ENCODE measurements around the gene BET1L. TPM values are rescaled to one million over a fixed set of nuclear protein-coding genes. Genes with fewer than 3 reads are reported as not detected.
A peak's percentile ranks its signal among the peaks of the same experiment; 100 is the strongest.
"Not testable (repeated sequence)": the region's sequence is repeated elsewhere in the genome, so short reads cannot be mapped to it uniquely, and the experiment has no call there.

Gene BET1L
- total RNA-seq, 1 donor from 2014 or later, result 45.5 TPM

DNA sequence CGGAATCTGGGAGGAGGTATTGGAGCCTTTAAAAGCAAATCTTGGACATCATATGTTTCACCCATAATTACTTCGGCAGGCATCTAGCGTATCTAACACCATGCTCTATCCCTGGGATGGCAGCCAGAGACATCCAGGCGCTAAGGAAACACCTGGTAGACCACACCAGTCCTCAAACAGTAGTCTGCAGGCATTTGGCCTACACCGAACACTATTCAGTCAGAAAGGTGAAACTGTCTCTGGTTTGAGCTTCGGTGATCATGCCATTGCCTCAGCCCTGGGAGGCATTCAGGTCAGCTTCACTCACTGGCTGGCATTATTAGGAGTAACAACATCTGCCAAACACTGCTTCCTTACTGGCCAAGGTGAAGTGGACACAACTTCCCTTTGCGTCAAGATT lies 17.2 kb upstream of the BET1L start:
- peaks cover 9% of the 10 kb centered on the region for H3K4me1 Mint-ChIP-seq (ENCODE audit: low read depth, unreplicated experiment)
- no peaks in the 10 kb centered on the region for H3K36me3 Mint-ChIP-seq (ENCODE audit: unreplicated experiment)
- no peak for DNase-seq
- peaks cover 4% of the 10 kb centered on the region for H3K9me3 Mint-ChIP-seq (ENCODE audit: unreplicated experiment)
- H3K27me3 Mint-ChIP-seq (ENCODE audit: unreplicated experiment), result peaks cover 8% of the 10 kb centered on the region
- H3K27ac Mint-ChIP-seq (ENCODE audit: unreplicated experiment), result no peak overlapping the region
- TF ChIP-seq, protein P1, sequence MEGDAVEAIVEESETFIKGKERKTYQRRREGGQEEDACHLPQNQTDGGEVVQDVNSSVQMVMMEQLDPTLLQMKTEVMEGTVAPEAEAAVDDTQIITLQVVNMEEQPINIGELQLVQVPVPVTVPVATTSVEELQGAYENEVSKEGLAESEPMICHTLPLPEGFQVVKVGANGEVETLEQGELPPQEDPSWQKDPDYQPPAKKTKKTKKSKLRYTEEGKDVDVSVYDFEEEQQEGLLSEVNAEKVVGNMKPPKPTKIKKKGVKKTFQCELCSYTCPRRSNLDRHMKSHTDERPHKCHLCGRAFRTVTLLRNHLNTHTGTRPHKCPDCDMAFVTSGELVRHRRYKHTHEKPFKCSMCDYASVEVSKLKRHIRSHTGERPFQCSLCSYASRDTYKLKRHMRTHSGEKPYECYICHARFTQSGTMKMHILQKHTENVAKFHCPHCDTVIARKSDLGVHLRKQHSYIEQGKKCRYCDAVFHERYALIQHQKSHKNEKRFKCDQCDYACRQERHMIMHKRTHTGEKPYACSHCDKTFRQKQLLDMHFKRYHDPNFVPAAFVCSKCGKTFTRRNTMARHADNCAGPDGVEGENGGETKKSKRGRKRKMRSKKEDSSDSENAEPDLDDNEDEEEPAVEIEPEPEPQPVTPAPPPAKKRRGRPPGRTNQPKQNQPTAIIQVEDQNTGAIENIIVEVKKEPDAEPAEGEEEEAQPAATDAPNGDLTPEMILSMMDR (IDR thresholded peaks at IDR 0.05; ENCODE audit: partially characterized antibody, unreplicated experiment), result no peak
- no peak overlapping the region for H3K4me3 Mint-ChIP-seq (ENCODE audit: unreplicated experiment)

- no peak overlapping the region for H3K27ac Mint-ChIP-seq (ENCODE audit: unreplicated experiment)
- no peak for DNase-seq
- H3K4me1 Mint-ChIP-seq (ENCODE audit: low read depth, unreplicated experiment), result peaks cover 9% of the 10 kb centered on the region
- H3K9me3 Mint-ChIP-seq (ENCODE audit: unreplicated experiment), result peaks cover 4% of the 10 kb centered on the region
- peaks cover 11% of the 10 kb centered on the region for H3K27me3 Mint-ChIP-seq (ENCODE audit: unreplicated experiment)
- TF ChIP-seq, protein P1 (IDR thresholded peaks at IDR 0.05; ENCODE audit: partially characterized antibody, unreplicated experiment), result no peak
- no peaks in the 10 kb centered on the region for H3K36me3 Mint-ChIP-seq (ENCODE audit: unreplicated experiment)
- no peak overlapping the region for H3K4me3 Mint-ChIP-seq (ENCODE audit: unreplicated experiment)
Measured at GRCh38 chr11:223884-224283, 16.7 kb upstream of the BET1L start.

DNA sequence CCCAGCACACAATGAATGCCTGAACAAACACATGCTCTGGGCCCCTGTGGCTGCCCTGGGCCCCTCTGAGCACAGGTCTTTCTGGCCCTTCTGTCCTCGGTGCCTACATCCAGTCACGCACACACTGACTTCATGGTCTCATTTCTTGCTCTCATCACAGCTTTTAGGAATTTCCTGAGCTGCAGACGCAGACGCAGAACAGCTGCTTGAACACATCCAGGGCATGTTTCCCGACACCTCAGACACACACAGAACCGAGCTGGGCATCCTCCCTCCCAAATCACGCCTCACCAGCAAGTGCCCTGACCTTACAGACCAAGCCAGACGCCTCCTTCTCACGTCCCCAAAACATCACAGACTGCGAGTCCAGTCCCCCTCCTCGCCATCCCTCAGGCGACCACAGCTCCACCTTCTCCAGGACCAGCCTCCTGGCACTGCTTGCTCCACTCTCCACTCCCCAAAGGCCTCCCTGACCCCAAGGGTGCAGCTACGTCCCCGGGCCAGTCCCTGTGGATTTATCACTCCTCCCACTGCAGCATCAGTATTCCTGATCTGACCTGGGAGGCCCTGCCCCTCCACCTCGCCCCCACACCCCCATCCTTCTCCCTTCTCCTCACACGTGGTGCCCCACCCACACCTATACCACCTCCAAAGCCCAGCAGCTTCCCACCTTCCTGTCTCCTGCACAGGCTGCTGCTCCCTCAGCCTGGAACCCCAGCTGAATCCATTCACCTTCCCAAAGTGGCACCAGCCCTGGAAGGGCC lies 16.0 kb upstream of the BET1L start:
- Mint-ChIP-seq H3K4me3 (ENCODE audit: unreplicated experiment) (no peak overlapping the region), H3K4me1 (ENCODE audit: low read depth, unreplicated experiment) (peaks cover 9% of the 10 kb centered on the region), H3K27ac (ENCODE audit: unreplicated experiment) (peak overlapping the region; percentile 15), H3K27me3 (ENCODE audit: unreplicated experiment) (peaks cover 11% of the 10 kb centered on the region), H3K36me3 (ENCODE audit: unreplicated experiment) (no peaks in the 10 kb centered on the region), H3K9me3 (ENCODE audit: unreplicated experiment) (peaks cover 4% of the 10 kb centered on the region)
- no peak for DNase-seq
- TF ChIP-seq, protein P1 (IDR thresholded peaks at IDR 0.05; ENCODE audit: partially characterized antibody, unreplicated experiment), result no peak

DNA sequence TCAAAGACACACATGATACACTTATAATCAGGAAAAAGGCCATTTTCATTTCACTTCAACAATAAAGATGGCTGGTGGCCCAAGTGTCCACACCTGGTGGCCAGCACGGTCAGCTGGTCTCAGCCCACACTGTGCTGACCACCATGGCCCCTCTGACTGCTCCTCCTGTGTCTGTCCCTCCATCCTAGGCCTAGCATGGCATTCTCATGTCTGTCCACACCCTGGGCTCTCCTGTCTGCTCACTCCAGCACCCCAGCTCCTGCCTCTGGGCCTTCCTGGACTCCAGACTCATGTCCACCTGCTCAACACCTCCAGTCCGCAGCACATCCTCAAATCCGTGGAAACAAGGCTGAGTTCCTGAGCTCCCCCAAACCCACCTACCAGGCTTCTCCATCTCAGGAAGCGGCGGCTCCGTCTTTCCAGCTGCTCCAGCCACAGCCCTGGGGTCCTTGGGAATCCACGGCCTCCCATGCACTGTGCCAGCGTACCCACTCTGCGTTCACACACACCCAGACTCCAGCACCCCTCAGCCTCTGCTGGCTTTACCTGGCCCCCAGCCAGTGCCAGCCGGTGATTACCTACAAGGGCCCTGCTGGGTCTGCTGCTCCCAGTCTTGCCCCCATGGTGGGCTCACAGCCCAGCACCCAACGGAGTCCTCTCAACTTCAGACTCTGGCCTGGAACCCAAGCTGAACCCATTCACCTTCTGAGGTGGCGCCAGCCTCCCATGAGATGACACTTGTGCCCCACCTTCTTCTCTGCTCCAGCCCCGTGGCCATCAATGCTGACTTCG lies 15.0 kb upstream of the BET1L start:
- TF ChIP-seq, protein P1 (IDR thresholded peaks at IDR 0.05; ENCODE audit: partially characterized antibody, unreplicated experiment), result no peak
- peaks cover 9% of the 10 kb centered on the region for H3K27me3 Mint-ChIP-seq (ENCODE audit: unreplicated experiment)
- H3K36me3 Mint-ChIP-seq (ENCODE audit: unreplicated experiment), result no peaks in the 10 kb centered on the region
- H3K9me3 Mint-ChIP-seq (ENCODE audit: unreplicated experiment), result peaks cover 4% of the 10 kb centered on the region
- H3K4me1 Mint-ChIP-seq (ENCODE audit: low read depth, unreplicated experiment), result peaks cover 9% of the 10 kb centered on the region
- H3K27ac Mint-ChIP-seq (ENCODE audit: unreplicated experiment), result no peak overlapping the region
- no peak for DNase-seq
- peak overlapping the region; percentile 9 for H3K4me3 Mint-ChIP-seq (ENCODE audit: unreplicated experiment)

GRCh38 chr11:221539-221938 lies 14.3 kb upstream of the BET1L start:
- TF ChIP-seq, protein P1 (IDR thresholded peaks at IDR 0.05; ENCODE audit: partially characterized antibody, unreplicated experiment), result no peak
- H3K36me3 Mint-ChIP-seq (ENCODE audit: unreplicated experiment), result no peaks in the 10 kb centered on the region
- H3K27ac Mint-ChIP-seq (ENCODE audit: unreplicated experiment), result no peak overlapping the region
- peaks cover 9% of the 10 kb centered on the region for H3K4me1 Mint-ChIP-seq (ENCODE audit: low read depth, unreplicated experiment)
- DNase-seq, result no peak
- H3K4me3 Mint-ChIP-seq (ENCODE audit: unreplicated experiment), result no peak overlapping the region
- peaks cover 9% of the 10 kb centered on the region for H3K27me3 Mint-ChIP-seq (ENCODE audit: unreplicated experiment)
- H3K9me3 Mint-ChIP-seq (ENCODE audit: unreplicated experiment), result peaks cover 4% of the 10 kb centered on the region

GRCh38 chr11:220641-221215 lies 13.5 kb upstream of the BET1L start:
- H3K4me1 Mint-ChIP-seq (ENCODE audit: low read depth, unreplicated experiment); H3K9me3 Mint-ChIP-seq (ENCODE audit: unreplicated experiment); H3K27ac Mint-ChIP-seq (ENCODE audit: unreplicated experiment); DNase-seq; H3K27me3 Mint-ChIP-seq (ENCODE audit: unreplicated experiment); H3K36me3 Mint-ChIP-seq (ENCODE audit: unreplicated experiment); H3K4me3 Mint-ChIP-seq (ENCODE audit: unreplicated experiment): not testable (repeated sequence)
